ENCODE results near the gene KRTAP2-4.
"Not testable (repeated sequence)": the region's sequence is repeated elsewhere in the genome, so short reads cannot be mapped to it uniquely, and the experiment has no call there.

KRTAP2-4 gene, protein sequence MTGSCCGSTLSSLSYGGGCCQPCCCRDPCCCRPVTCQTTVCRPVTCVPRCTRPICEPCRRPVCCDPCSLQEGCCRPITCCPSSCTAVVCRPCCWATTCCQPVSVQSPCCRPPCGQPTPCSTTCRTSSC

DNA sequence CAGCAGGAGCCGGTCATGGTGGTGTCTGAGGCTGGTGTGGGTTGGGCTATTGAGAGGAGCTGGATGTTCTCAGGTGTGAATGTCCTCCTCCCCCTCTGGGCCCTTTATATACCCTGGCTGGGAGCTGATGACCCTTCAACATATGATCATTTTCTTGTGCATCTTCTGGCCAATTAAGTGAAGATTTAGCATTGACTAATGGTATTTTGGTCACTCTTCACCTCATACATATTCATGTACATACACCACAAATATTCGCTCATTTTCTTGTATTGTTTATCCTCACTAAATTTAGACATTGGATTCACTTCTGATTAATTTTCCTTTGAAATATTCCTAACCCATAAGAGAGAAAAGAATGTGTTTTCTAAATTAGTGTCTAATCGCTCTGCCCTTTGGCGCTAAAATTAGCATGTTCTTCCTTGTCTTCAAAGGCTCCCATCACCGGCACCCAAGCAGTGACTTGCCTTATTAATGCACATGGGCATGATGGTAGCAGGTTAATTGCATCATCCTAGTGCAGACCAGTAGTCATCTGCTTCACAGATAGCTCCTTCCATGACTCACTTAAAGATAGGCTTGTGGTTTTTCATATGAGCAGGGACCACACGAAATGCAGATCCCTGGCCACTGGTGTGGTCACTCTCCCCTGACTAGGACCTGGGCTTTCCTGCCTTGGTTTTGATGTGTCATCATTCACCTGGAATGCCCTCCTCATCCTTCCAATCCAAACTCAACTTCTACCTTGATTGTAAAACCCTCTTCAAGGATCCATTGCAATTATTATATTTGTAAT, at the start of gene KRTAP2-4:
KRTAP2-4 (minus strand) TSS at position 51 of the 796 bp plus-strand sequence; CDS start at position 17, 34 bp downstream.
- H3K27ac ChIP-seq (ENCODE audit: low read depth, low read length) = no peak within 1 kb of the TSS
- no peaks in the 10 kb centered on the region for H3K4me1 ChIP-seq (ENCODE audit: control insufficient read depth, insufficient read depth, low read length)
- H3K9ac ChIP-seq (ENCODE audit: low read length) = no peak within 1 kb of the TSS
- H3K4me3 ChIP-seq (ENCODE audit: low read length) = no peak within 1 kb of the TSS
- no peaks in the 10 kb centered on the region for H3K27me3 ChIP-seq (ENCODE audit: control insufficient read depth, insufficient read depth, low read length)
- H3K36me3 ChIP-seq (ENCODE audit: control insufficient read depth, insufficient read depth, low read length) = no peaks in the 10 kb centered on the region

- no peak overlapping the region for H3K9ac ChIP-seq (ENCODE audit: low read length)
- H3K4me3 ChIP-seq (ENCODE audit: low read length) = no peak overlapping the region
- no peak overlapping the region for H3K27ac ChIP-seq (ENCODE audit: low read depth, low read length)
- H3K36me3 ChIP-seq (ENCODE audit: control insufficient read depth, insufficient read depth, low read length) = no peaks in the 10 kb centered on the region
- no peaks in the 10 kb centered on the region for H3K4me1 ChIP-seq (ENCODE audit: control insufficient read depth, insufficient read depth, low read length)
- H3K27me3 ChIP-seq (ENCODE audit: control insufficient read depth, insufficient read depth, low read length) = peaks cover 2% of the 10 kb centered on the region
Measured at GRCh38 chr17:41111151-41111885, 45.6 kb upstream of the KRTAP2-4 start.

GRCh38 chr17:41108728-41109386, 43.2 kb upstream of the KRTAP2-4 start:
- not testable (repeated sequence) for H3K4me1 ChIP-seq (ENCODE audit: control insufficient read depth, insufficient read depth, low read length); H3K4me3 ChIP-seq (ENCODE audit: low read length); H3K27ac ChIP-seq (ENCODE audit: low read depth, low read length); H3K9ac ChIP-seq (ENCODE audit: low read length); H3K27me3 ChIP-seq (ENCODE audit: control insufficient read depth, insufficient read depth, low read length); H3K36me3 ChIP-seq (ENCODE audit: control insufficient read depth, insufficient read depth, low read length)

GRCh38 chr17:41107941-41108450, 42.3 kb upstream of the KRTAP2-4 start:
- no peaks in the 10 kb centered on the region for H3K36me3 ChIP-seq (ENCODE audit: control insufficient read depth, insufficient read depth, low read length)
- no peak overlapping the region for H3K4me3 ChIP-seq (ENCODE audit: low read length)
- H3K4me1 ChIP-seq (ENCODE audit: control insufficient read depth, insufficient read depth, low read length) = no peaks in the 10 kb centered on the region
- H3K9ac ChIP-seq (ENCODE audit: low read length) = no peak overlapping the region
- no peak overlapping the region for H3K27ac ChIP-seq (ENCODE audit: low read depth, low read length)
- peaks cover 2% of the 10 kb centered on the region for H3K27me3 ChIP-seq (ENCODE audit: control insufficient read depth, insufficient read depth, low read length)

DNA sequence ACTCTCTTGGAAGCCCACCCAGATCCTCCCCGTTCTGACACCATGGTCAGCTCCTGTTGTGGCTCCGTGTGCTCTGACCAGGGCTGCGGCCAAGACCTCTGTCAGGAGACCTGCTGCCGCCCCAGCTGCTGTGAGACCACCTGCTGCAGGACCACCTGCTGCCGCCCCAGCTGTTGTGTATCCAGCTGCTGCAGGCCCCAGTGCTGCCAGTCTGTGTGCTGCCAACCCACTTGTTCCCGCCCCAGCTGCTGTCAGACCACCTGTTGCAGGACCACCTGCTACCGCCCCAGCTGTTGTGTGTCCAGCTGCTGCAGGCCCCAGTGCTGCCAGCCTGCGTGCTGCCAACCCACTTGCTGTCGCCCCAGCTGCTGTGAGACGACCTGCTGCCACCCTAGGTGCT, 39.7 kb upstream of the KRTAP2-4 start, which contains the start of gene KRTAP4-9:
KRTAP4-9 (plus strand) TSS at position 43 of the 400 bp plus-strand sequence; CDS start at position 43, 0 bp downstream.
- H3K27me3 ChIP-seq (ENCODE audit: control insufficient read depth, insufficient read depth, low read length); H3K9ac ChIP-seq (ENCODE audit: low read length); H3K27ac ChIP-seq (ENCODE audit: low read depth, low read length); H3K4me1 ChIP-seq (ENCODE audit: control insufficient read depth, insufficient read depth, low read length); H3K36me3 ChIP-seq (ENCODE audit: control insufficient read depth, insufficient read depth, low read length); H3K4me3 ChIP-seq (ENCODE audit: low read length): not testable (repeated sequence)

DNA sequence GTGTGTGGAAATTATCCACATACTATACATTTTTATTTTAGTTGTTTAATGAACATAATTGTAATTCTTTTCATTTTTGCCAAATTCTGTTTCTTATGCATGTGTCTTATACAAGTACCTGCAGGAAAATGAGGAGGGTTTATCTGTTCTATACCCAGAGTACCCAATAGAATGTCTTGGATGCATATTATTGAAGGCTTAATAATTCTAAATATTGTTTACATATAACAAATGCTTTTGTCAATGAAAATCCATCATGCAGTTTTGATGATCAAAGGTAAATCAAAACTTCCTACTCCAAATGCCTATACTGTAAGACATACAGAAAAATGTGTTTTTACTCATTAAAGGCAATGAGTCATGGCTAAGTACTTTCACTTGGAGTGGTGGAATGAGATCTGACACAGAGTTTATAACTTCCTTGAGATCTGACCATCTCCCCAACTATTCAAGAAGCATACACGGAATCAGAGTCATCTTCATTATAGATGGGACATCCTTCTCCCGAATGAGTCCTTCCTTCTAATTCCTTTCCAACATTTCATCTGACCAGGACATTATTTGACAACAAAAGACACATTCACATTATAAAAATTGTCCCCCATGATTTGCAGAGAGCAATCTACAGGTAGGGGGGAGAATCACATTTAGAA, 38.8 kb upstream of the KRTAP2-4 start:
- not testable (repeated sequence) for H3K4me3 ChIP-seq (ENCODE audit: low read length); H3K27me3 ChIP-seq (ENCODE audit: control insufficient read depth, insufficient read depth, low read length); H3K9ac ChIP-seq (ENCODE audit: low read length); H3K36me3 ChIP-seq (ENCODE audit: control insufficient read depth, insufficient read depth, low read length); H3K27ac ChIP-seq (ENCODE audit: low read depth, low read length); H3K4me1 ChIP-seq (ENCODE audit: control insufficient read depth, insufficient read depth, low read length)

DNA sequence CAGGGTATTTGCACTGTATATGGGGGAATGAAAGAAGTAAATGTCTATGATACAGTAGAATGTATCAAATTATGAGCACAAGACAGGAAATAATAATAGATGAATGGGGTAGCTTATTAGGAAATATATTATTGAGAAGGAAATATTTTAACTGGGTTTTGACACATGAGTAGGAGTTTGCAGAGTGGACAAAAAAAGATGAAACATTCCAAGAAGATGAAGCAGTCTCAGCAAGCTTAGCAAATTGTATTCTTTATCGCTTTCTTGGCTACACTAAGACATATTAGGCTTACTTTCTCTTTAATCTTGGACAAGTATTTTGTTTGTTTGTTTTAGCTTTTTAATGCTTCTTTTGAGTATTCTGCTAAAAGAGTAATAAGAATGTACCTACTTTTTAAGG, 38.2 kb upstream of the KRTAP2-4 start:
- Histone ChIP-seq H3K4me3 (ENCODE audit: low read length) (no peak overlapping the region), H3K4me1 (ENCODE audit: control insufficient read depth, insufficient read depth, low read length) (no peaks in the 10 kb centered on the region), H3K27ac (ENCODE audit: low read depth, low read length) (no peak overlapping the region), H3K36me3 (ENCODE audit: control insufficient read depth, insufficient read depth, low read length) (no peaks in the 10 kb centered on the region), H3K27me3 (ENCODE audit: control insufficient read depth, insufficient read depth, low read length) (peaks cover 2% of the 10 kb centered on the region), H3K9ac (ENCODE audit: low read length) (no peak overlapping the region)

DNA sequence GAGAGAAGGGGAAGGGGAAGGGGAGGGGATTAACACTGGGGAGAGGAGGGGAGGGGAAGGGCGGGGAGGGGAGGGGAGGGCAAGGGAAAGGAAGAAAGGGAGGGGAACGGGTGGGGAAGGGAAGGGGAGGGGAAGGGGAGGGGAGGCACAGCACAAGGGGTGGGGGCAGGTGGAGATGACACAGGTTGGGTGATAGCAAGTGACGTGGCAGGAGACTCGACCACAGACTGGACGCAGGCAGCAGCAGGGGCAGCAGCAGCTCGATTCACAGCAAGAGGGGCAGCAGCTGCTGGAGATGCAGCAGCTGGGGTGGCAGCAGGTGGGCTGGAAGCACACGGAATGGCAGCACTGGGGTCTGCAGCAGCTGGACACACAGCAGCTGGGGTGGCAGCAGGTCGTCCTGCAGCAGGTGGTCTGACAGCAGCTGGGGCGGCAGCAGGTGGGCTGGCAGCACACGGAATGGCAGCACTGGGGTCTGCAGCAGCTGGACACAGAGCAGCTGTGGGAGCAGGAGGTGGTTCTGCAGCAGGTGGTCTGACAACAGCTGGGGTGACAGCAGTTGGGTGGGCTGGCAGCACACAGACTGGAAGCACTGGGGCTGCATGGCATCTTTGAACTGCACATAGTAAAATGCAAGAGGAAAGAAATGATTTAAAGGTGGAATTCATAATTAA, 36.0 kb upstream of the KRTAP2-4 start, which contains the start of gene KRTAP4-16:
KRTAP4-16 (minus strand) TSS at position 624 of the 674 bp plus-strand sequence; CDS start at position 624, 0 bp downstream.
- Histone ChIP-seq H3K36me3 (ENCODE audit: control insufficient read depth, insufficient read depth, low read length) (no peaks in the 10 kb centered on the region), H3K4me1 (ENCODE audit: control insufficient read depth, insufficient read depth, low read length) (no peaks in the 10 kb centered on the region), H3K27ac (ENCODE audit: low read depth, low read length) (no peak within 1 kb of the TSS), H3K9ac (ENCODE audit: low read length) (no peak within 1 kb of the TSS), H3K27me3 (ENCODE audit: control insufficient read depth, insufficient read depth, low read length) (no peaks in the 10 kb centered on the region), H3K4me3 (ENCODE audit: low read length) (no peak within 1 kb of the TSS)

- not testable (repeated sequence) for H3K27me3 ChIP-seq (ENCODE audit: control insufficient read depth, insufficient read depth, low read length)
Measured at GRCh38 chr17:41099682-41100480, 34.2 kb upstream of the KRTAP2-4 start.

GRCh38 chr17:41098481-41098880, 32.8 kb upstream of the KRTAP2-4 start:
- no peak overlapping the region for H3K4me3 ChIP-seq (ENCODE audit: low read length)
- no peaks in the 10 kb centered on the region for H3K4me1 ChIP-seq (ENCODE audit: control insufficient read depth, insufficient read depth, low read length)
- H3K27ac ChIP-seq (ENCODE audit: low read depth, low read length) = no peak overlapping the region
- no peak overlapping the region for H3K9ac ChIP-seq (ENCODE audit: low read length)
- no peaks in the 10 kb centered on the region for H3K36me3 ChIP-seq (ENCODE audit: control insufficient read depth, insufficient read depth, low read length)
- no peaks in the 10 kb centered on the region for H3K27me3 ChIP-seq (ENCODE audit: control insufficient read depth, insufficient read depth, low read length)

More at GRCh38 chr17:41099682-41100480, 34.2 kb upstream of the KRTAP2-4 start:
- not testable (repeated sequence) for H3K9ac ChIP-seq (ENCODE audit: low read length); H3K4me1 ChIP-seq (ENCODE audit: control insufficient read depth, insufficient read depth, low read length); H3K27ac ChIP-seq (ENCODE audit: low read depth, low read length); H3K36me3 ChIP-seq (ENCODE audit: control insufficient read depth, insufficient read depth, low read length); H3K4me3 ChIP-seq (ENCODE audit: low read length)

DNA sequence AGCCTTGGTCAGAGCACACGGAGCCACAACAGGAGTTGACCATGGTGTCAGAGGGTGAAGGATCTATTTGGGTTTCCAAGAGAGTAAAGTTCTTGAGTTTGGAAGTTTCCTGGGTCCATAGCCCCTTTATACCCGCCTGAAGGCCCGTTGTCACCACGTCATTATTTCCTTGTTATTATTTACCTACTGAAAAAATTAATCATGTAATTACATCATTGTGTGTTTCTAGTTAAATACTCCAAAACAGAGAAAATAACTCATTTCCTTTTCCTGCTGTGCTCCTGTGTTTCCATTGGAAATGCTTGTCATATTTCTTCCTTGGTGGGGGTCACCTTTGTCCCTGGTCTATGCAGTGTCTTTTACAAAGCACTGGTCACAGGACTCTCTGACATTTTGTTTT, 32.4 kb upstream of the KRTAP2-4 start, which contains the start of gene KRTAP4-8:
KRTAP4-8 (minus strand) TSS at position 101 of the 400 bp plus-strand sequence; CDS start at position 43, 58 bp downstream.
- Histone ChIP-seq H3K4me3 (ENCODE audit: low read length) (no peak within 1 kb of the TSS), H3K9ac (ENCODE audit: low read length) (no peak within 1 kb of the TSS), H3K4me1 (ENCODE audit: control insufficient read depth, insufficient read depth, low read length) (no peaks in the 10 kb centered on the region), H3K36me3 (ENCODE audit: control insufficient read depth, insufficient read depth, low read length) (no peaks in the 10 kb centered on the region), H3K27me3 (ENCODE audit: control insufficient read depth, insufficient read depth, low read length) (no peaks in the 10 kb centered on the region), H3K27ac (ENCODE audit: low read depth, low read length) (no peak within 1 kb of the TSS)
